Astrocyte (in vitro differentiated cells and primary cell): ENCODE data around the gene P2RY12. TPM values are rescaled to one million over a fixed set of nuclear protein-coding genes. Genes with fewer than 3 reads are reported as not detected.
A peak's percentile ranks its signal among the peaks of the same experiment; 100 is the strongest.

ENCODE experiments used
- DNase-seq: peaks from one replicate; pipeline ENCODE4 v3.0.0-alpha.2; 2010; ENCODE audit warnings: low read depth
- FAIRE-seq: peaks from 2 replicates; lab custom pipeline; 2011; peaks lifted over from hg19 to GRCh38; lab: Jason Lieb, UNC
- H2AFZ ChIP-seq: 2 replicates; pipeline ENCODE4 v1.6.0; 2012; ENCODE audit warnings: low read depth, low read length, inconsistent platforms
- H3K27ac ChIP-seq: 2 replicates; pipeline ENCODE4 v1.5.1; 2011; ENCODE audit warnings: low read depth, low read length, inconsistent platforms
- H3K27me3 ChIP-seq: 2 replicates; pipeline ENCODE4 v1.6.0; 2011; ENCODE audit warnings: low read length, inconsistent platforms; ENCODE audit not compliant: insufficient read depth
- H3K36me3 ChIP-seq: 2 replicates; pipeline ENCODE4 v1.5.1; 2011; ENCODE audit warnings: low read length, inconsistent platforms; ENCODE audit not compliant: insufficient read depth
- H3K4me1 ChIP-seq: 2 replicates; pipeline ENCODE4 v1.5.1; 2011; ENCODE audit warnings: low read length, inconsistent platforms; ENCODE audit not compliant: insufficient read depth
- H3K4me2 ChIP-seq: 2 replicates; pipeline ENCODE4 v1.6.0; 2012; ENCODE audit warnings: low read length, inconsistent platforms
- H3K4me3 ChIP-seq: 2 replicates; pipeline ENCODE4 v1.5.1; 2011; ENCODE audit warnings: low read depth, mild to moderate bottlenecking, low read length, inconsistent platforms; ENCODE audit not compliant: insufficient read depth
- H3K79me2 ChIP-seq: 2 replicates; pipeline ENCODE4 v1.6.0; 2012; ENCODE audit warnings: mild to moderate bottlenecking, low read length, inconsistent platforms; ENCODE audit not compliant: insufficient read depth
- H3K9ac ChIP-seq: 2 replicates; pipeline ENCODE4 v1.6.0; 2012; ENCODE audit warnings: mild to moderate bottlenecking, low read length, inconsistent platforms
- H3K9me3 ChIP-seq: 2 replicates; pipeline ENCODE4 v1.5.1; 2012; ENCODE audit warnings: low read depth, mild to moderate bottlenecking, low read length, inconsistent platforms; ENCODE audit not compliant: insufficient read depth
- H4K20me1 ChIP-seq: 2 replicates; pipeline ENCODE4 v1.6.0; 2012; ENCODE audit warnings: low read length, inconsistent platforms; ENCODE audit not compliant: insufficient read depth
- H3K27ac Mint-ChIP-seq: one replicate; pipeline ENCODE4 v1.8.0; 2021; ENCODE audit warnings: mild to moderate bottlenecking, mixed read lengths; ENCODE audit not compliant: unreplicated experiment
- H3K27me3 Mint-ChIP-seq: one replicate; pipeline ENCODE4 v1.8.0; 2021; ENCODE audit warnings: low read depth, mixed read lengths; ENCODE audit not compliant: unreplicated experiment
- H3K36me3 Mint-ChIP-seq: one replicate; pipeline ENCODE4 v1.8.0; 2021; ENCODE audit warnings: low read depth, mixed read lengths; ENCODE audit not compliant: unreplicated experiment
- H3K4me1 Mint-ChIP-seq: one replicate; pipeline ENCODE4 v1.8.0; 2021; ENCODE audit warnings: low read depth, mixed read lengths; ENCODE audit not compliant: unreplicated experiment
- H3K4me3 Mint-ChIP-seq: one replicate; pipeline ENCODE4 v1.8.0; 2021; ENCODE audit warnings: mild to moderate bottlenecking, moderate library complexity, mixed read lengths; ENCODE audit not compliant: unreplicated experiment
- H3K9me3 Mint-ChIP-seq: one replicate; pipeline ENCODE4 v1.8.0; 2021; ENCODE audit warnings: mild to moderate bottlenecking, mixed read lengths; ENCODE audit not compliant: unreplicated experiment
- CTCF ChIP-seq: IDR thresholded peaks from 2 replicates; pipeline ENCODE4 v1.5.1; 2011; ENCODE audit warnings: low read depth, mild to moderate bottlenecking, inconsistent platforms, low read length, moderate library complexity; ENCODE audit not compliant: insufficient read depth
- EZH2 ChIP-seq: IDR thresholded peaks from 2 replicates; pipeline ENCODE4 v1.6.1; 2012; ENCODE audit warnings: mild to moderate bottlenecking, low read length, inconsistent platforms; ENCODE audit not compliant: insufficient read depth
- total RNA-seq: library from RNA; stranded (reverse); gene quantifications from 2 replicates; pipeline ENCODE4 v1.2.1, GENCODE V29; 2021

The P2RY12 gene
- total RNA-seq, 1 donor from 2014 or later, result not detected

- Histone ChIP-seq H3K9ac (no peak overlapping the region), H3K79me2 (no peaks in the 10 kb centered on the region), H2AFZ (no peak overlapping the region), H3K27ac (no peak overlapping the region), H3K4me3 (no peak overlapping the region), H3K36me3 (no peaks in the 10 kb centered on the region), H4K20me1 (no peaks in the 10 kb centered on the region), H3K27me3 (no peaks in the 10 kb centered on the region), H3K4me1 (peaks cover 11% of the 10 kb centered on the region), H3K9me3 (no peaks in the 10 kb centered on the region), H3K4me2 (no peak overlapping the region)
- Mint-ChIP-seq H3K9me3 (no peaks in the 10 kb centered on the region), H3K27ac (no peak overlapping the region), H3K4me3 (no peak overlapping the region), H3K27me3 (no peaks in the 10 kb centered on the region), H3K36me3 (peaks cover under 1% of the 10 kb centered on the region), H3K4me1 (peaks cover 13% of the 10 kb centered on the region)
- DNase-seq (peak; percentile 41), FAIRE-seq (no peak)
- TF ChIP-seq EZH2 (no peak), CTCF (peak; percentile 29)
These were observed 41.2 kb upstream of the P2RY12 start for GRCh38 chr3:151425627-151426340.

GRCh38 chr3:151423091-151423490 lies 38.5 kb upstream of the P2RY12 start:
- peaks cover 12% of the 10 kb centered on the region for H3K4me1 Mint-ChIP-seq
- no peak overlapping the region for H3K27ac Mint-ChIP-seq
- H3K9ac ChIP-seq, result no peak overlapping the region
- H3K4me2 ChIP-seq, result no peak overlapping the region
- H3K27me3 Mint-ChIP-seq, result no peaks in the 10 kb centered on the region
- no peak overlapping the region for H3K4me3 Mint-ChIP-seq
- no peaks in the 10 kb centered on the region for H3K36me3 ChIP-seq
- FAIRE-seq (no peak), DNase-seq (no peak)
- no peak overlapping the region for H3K27ac ChIP-seq
- no peaks in the 10 kb centered on the region for H4K20me1 ChIP-seq
- peaks cover 10% of the 10 kb centered on the region for H3K36me3 Mint-ChIP-seq
- H3K4me3 ChIP-seq, result no peak overlapping the region
- H2AFZ ChIP-seq, result no peak overlapping the region
- H3K79me2 ChIP-seq, result no peaks in the 10 kb centered on the region
- peaks cover 11% of the 10 kb centered on the region for H3K4me1 ChIP-seq
- TF ChIP-seq EZH2 (no peak), CTCF (no peak)
- H3K9me3 Mint-ChIP-seq, result no peaks in the 10 kb centered on the region
- H3K9me3 ChIP-seq, result no peaks in the 10 kb centered on the region
- H3K27me3 ChIP-seq, result no peaks in the 10 kb centered on the region

- no peak overlapping the region for H3K9ac ChIP-seq
- no peak overlapping the region for H2AFZ ChIP-seq
- H4K20me1 ChIP-seq, result no peaks in the 10 kb centered on the region
- no peak overlapping the region for H3K4me2 ChIP-seq
- H3K4me3 ChIP-seq, result no peak overlapping the region
- no peaks in the 10 kb centered on the region for H3K9me3 Mint-ChIP-seq
- H3K79me2 ChIP-seq, result no peaks in the 10 kb centered on the region
- no peak overlapping the region for H3K27ac ChIP-seq
- no peak overlapping the region for H3K4me3 Mint-ChIP-seq
- DNase-seq (no peak), FAIRE-seq (no peak)
- no peaks in the 10 kb centered on the region for H3K27me3 Mint-ChIP-seq
- peaks cover 10% of the 10 kb centered on the region for H3K36me3 Mint-ChIP-seq
- H3K27ac Mint-ChIP-seq, result no peak overlapping the region
- H3K9me3 ChIP-seq, result no peaks in the 10 kb centered on the region
- no peak for TF ChIP-seq CTCF
- no peak for TF ChIP-seq EZH2
- H3K27me3 ChIP-seq, result no peaks in the 10 kb centered on the region
- peaks cover 11% of the 10 kb centered on the region for H3K4me1 ChIP-seq
- H3K4me1 Mint-ChIP-seq, result peaks cover 12% of the 10 kb centered on the region
- no peaks in the 10 kb centered on the region for H3K36me3 ChIP-seq
These were observed 37.4 kb upstream of the P2RY12 start for GRCh38 chr3:151421938-151422337.
